Chondrocyte (in vitro differentiated cells): ENCODE data around the gene ZBED1. TPM values are rescaled to one million over a fixed set of nuclear protein-coding genes. Genes with fewer than 3 reads are reported as not detected.

Experiments used
- DNase-seq: peaks from one replicate; pipeline ENCODE4 v3.0.0; 2021; ENCODE audit warnings: mixed read lengths, low spot score
- H3K27ac Mint-ChIP-seq: one replicate; pipeline ENCODE4 v1.8.0; 2021; ENCODE audit warnings: mild to moderate bottlenecking, moderate library complexity, mixed read lengths; ENCODE audit not compliant: unreplicated experiment
- H3K27me3 Mint-ChIP-seq: 2 replicates; pipeline ENCODE4 v1.8.0; 2021; ENCODE audit warnings: low read depth, mixed read lengths
- H3K36me3 Mint-ChIP-seq: 2 replicates; pipeline ENCODE4 v1.8.0; 2021; ENCODE audit warnings: low read depth, mixed read lengths
- H3K4me1 Mint-ChIP-seq: 2 replicates; pipeline ENCODE4 v1.8.0; 2021; ENCODE audit warnings: low read depth, mild to moderate bottlenecking, mixed read lengths
- H3K4me3 Mint-ChIP-seq: one replicate; pipeline ENCODE4 v1.8.0; 2021; ENCODE audit warnings: mild to moderate bottlenecking, moderate library complexity, mixed read lengths; ENCODE audit not compliant: unreplicated experiment
- H3K9me3 Mint-ChIP-seq: 2 replicates; pipeline ENCODE4 v1.8.0; 2021; ENCODE audit warnings: low read depth, mixed read lengths
- CTCF ChIP-seq: fragments of 200-600 bp; sonication (generic); IDR thresholded peaks from 2 replicates; pipeline ENCODE4 v1.5.0; 2021; ENCODE audit warnings: antibody characterized with exemption, mild to moderate bottlenecking, moderate library complexity
- total RNA-seq: library from RNA; stranded (reverse); gene quantifications from 3 replicates; pipeline ENCODE4 v1.2.1, GENCODE V29; 2021

ZBED1 gene
- total RNA-seq, 1 donor from 2014 or later = 40.1 TPM

- Mint-ChIP-seq H3K9me3 (no peaks in the 10 kb centered on the region), H3K36me3 (no peaks in the 10 kb centered on the region), H3K27ac (no peak overlapping the region), H3K4me1 (no peaks in the 10 kb centered on the region), H3K27me3 (peaks cover 13% of the 10 kb centered on the region), H3K4me3 (no peak overlapping the region)
- no peak for TF ChIP-seq CTCF
- no peak for DNase-seq
These were observed 16.3 kb upstream of the ZBED1 start for GRCh38 chrX:2517055-2517454.

GRCh38 chrX:2516623-2517022 lies 15.8 kb upstream of the ZBED1 start:
- Mint-ChIP-seq H3K4me1 (no peaks in the 10 kb centered on the region), H3K4me3 (no peak overlapping the region), H3K27ac (no peak overlapping the region), H3K36me3 (peaks cover 2% of the 10 kb centered on the region), H3K9me3 (no peaks in the 10 kb centered on the region), H3K27me3 (peaks cover 15% of the 10 kb centered on the region)
- no peak for DNase-seq
- no peak for TF ChIP-seq CTCF

- no peak overlapping the region for H3K4me3 Mint-ChIP-seq
- peaks cover 20% of the 10 kb centered on the region for H3K27me3 Mint-ChIP-seq
- H3K4me1 Mint-ChIP-seq = no peaks in the 10 kb centered on the region
- H3K36me3 Mint-ChIP-seq = peaks cover 2% of the 10 kb centered on the region
- H3K27ac Mint-ChIP-seq = no peak overlapping the region
- TF ChIP-seq CTCF = no peak
- DNase-seq = no peak
- no peaks in the 10 kb centered on the region for H3K9me3 Mint-ChIP-seq
These were observed 13.4 kb upstream of the ZBED1 start for GRCh38 chrX:2514131-2514530.

- no peak for TF ChIP-seq CTCF
- H3K27ac Mint-ChIP-seq = no peak overlapping the region
These were observed 12.4 kb upstream of the ZBED1 start for GRCh38 chrX:2513121-2513664.

GRCh38 chrX:2512501-2512900 lies 11.7 kb upstream of the ZBED1 start:
- H3K27ac Mint-ChIP-seq = no peak overlapping the region
- TF ChIP-seq CTCF = no peak
- peaks cover 21% of the 10 kb centered on the region for H3K27me3 Mint-ChIP-seq
- H3K36me3 Mint-ChIP-seq = peaks cover 2% of the 10 kb centered on the region
- H3K4me1 Mint-ChIP-seq = no peaks in the 10 kb centered on the region
- H3K9me3 Mint-ChIP-seq = no peaks in the 10 kb centered on the region
- H3K4me3 Mint-ChIP-seq = no peak overlapping the region
- DNase-seq = no peak

More at GRCh38 chrX:2513121-2513664, 12.4 kb upstream of the ZBED1 start:
- Mint-ChIP-seq H3K9me3 (no peaks in the 10 kb centered on the region), H3K36me3 (peaks cover 2% of the 10 kb centered on the region), H3K4me3 (no peak overlapping the region), H3K27me3 (peaks cover 23% of the 10 kb centered on the region), H3K4me1 (no peaks in the 10 kb centered on the region)
- no peak for DNase-seq
